ENCODE data around the gene AMER1. TPM values are rescaled to one million over a fixed set of nuclear protein-coding genes. Genes with fewer than 3 reads are reported as not detected.

Gene AMER1
- total RNA-seq, 2 experiments from 2014 or later = 3.4 TPM

DNA sequence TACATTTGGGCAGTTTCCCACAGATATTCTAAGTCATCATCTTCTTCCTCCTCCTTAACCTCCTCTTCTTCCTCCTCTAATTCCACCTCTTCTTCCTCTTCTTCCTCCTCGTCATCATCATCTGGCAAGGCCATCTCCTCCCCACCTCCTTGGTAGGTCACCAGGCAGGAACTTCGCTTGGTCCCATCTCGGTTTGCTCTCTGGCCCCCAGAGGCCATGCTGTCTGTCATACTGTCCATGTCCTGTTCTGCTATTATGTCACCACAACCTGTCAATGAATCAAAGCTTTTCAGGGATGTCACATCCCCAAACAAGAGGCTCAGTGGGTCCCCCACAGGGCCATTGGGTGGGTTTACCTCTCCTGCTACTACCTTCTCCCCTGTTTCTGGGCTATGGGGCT is 13.5 kb downstream of the AMER1 start:
- no peak overlapping the region for H3K27ac Mint-ChIP-seq
- intact Hi-C loops (cut with micrococcal nuclease) = no loop called here
- TF ChIP-seq, protein P1, sequence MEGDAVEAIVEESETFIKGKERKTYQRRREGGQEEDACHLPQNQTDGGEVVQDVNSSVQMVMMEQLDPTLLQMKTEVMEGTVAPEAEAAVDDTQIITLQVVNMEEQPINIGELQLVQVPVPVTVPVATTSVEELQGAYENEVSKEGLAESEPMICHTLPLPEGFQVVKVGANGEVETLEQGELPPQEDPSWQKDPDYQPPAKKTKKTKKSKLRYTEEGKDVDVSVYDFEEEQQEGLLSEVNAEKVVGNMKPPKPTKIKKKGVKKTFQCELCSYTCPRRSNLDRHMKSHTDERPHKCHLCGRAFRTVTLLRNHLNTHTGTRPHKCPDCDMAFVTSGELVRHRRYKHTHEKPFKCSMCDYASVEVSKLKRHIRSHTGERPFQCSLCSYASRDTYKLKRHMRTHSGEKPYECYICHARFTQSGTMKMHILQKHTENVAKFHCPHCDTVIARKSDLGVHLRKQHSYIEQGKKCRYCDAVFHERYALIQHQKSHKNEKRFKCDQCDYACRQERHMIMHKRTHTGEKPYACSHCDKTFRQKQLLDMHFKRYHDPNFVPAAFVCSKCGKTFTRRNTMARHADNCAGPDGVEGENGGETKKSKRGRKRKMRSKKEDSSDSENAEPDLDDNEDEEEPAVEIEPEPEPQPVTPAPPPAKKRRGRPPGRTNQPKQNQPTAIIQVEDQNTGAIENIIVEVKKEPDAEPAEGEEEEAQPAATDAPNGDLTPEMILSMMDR (IDR thresholded peaks at IDR 0.05) = no peak
- H3K4me3 Mint-ChIP-seq = no peak overlapping the region
- ATAC-seq (no peak), DNase-seq (no peak)
- H3K36me3 Mint-ChIP-seq (ENCODE audit: low read depth) = peaks cover 11% of the 10 kb centered on the region
- no peaks in the 10 kb centered on the region for H3K27me3 Mint-ChIP-seq
- no peaks in the 10 kb centered on the region for H3K9me3 Mint-ChIP-seq
- ChIA-PET POLR2A (no interaction called here), CTCF (no interaction called here)
- no peaks in the 10 kb centered on the region for H3K4me1 Mint-ChIP-seq (ENCODE audit: low read depth)

DNA sequence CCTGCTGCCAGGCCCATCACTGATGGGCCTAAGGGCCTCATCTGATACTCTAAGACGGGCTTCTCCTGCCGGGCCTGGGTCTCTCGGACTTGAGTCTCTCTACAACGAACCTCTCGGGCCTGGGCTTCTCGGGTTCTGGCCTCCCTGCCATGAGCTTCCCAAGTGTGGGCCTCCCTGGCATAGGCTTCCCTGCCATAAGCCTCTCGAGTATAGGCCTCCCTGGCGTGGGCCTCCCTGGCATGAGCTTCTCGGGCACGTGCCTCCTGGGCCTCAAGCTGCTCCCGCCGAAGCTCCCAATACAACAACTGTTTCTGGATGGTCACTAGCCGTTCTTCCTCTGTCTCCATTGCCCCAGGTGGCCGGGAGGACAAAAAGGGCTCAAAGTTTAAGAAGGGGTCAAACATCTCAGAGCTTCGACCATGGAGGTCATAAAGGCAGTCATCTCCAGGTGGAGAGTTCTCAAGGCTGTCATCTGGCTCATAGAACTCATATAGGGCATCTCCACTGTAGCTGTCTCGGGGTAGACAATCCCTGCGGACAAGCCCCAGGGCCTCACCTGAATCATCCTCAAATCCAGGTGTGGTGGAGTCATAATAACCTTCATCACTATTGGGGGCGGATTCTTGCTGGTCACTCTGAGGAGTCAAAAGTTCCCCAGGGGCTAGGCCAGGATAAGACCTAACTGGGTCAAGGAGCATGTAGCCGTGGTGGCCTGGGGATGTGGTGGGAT is 14.1 kb downstream of the AMER1 start:
- H3K36me3 Mint-ChIP-seq (ENCODE audit: low read depth) = peaks cover 11% of the 10 kb centered on the region
- ChIA-PET CTCF (no interaction called here), POLR2A (interaction anchor here (1.8 kb wide), 1 partner anchor 14 kb away, joined by 7 read pairs; the partner anchor contains the start of gene AMER1)
- intact Hi-C loops (cut with micrococcal nuclease) = no loop called here
- DNase-seq (no peak), ATAC-seq (no peak)
- H3K27me3 Mint-ChIP-seq = no peaks in the 10 kb centered on the region
- no peak overlapping the region for H3K27ac Mint-ChIP-seq
- no peaks in the 10 kb centered on the region for H3K9me3 Mint-ChIP-seq
- H3K4me1 Mint-ChIP-seq (ENCODE audit: low read depth) = no peaks in the 10 kb centered on the region
- TF ChIP-seq, protein P1 (IDR thresholded peaks at IDR 0.05) = no peak
- no peak overlapping the region for H3K4me3 Mint-ChIP-seq

DNA sequence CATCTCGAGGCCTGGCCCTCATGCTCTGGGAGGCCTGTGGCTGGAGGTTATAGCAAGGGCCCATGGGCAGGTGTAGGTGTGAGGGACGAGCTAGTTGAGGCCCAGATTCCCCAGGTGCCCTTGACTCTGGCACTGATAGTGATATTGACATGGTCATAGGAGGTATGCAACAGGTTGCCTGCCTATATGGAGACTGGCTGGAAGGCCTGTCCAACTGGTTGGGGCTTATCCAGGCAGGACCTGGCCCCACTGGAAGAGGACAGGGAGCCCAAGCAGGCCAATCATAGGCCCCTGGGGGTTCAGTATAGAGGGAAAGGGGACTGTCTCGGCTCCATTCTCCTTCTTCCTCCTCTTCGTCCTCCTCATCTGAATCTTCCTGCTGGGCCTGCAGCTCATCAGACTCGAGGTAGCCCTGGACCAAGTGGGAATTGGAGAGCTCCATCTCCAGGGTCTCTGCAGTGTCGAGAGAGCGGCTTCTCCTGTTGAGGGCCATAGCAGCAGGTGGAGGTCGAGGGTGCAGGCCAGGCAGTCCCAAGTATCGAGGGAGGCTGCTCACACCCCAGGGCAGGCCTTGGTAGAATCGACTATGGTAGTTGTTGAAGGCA is 15.3 kb downstream of the AMER1 start:
- H3K36me3 Mint-ChIP-seq (ENCODE audit: low read depth) = peaks cover 11% of the 10 kb centered on the region
- no peak for ATAC-seq
- TF ChIP-seq, protein P1 (IDR thresholded peaks at IDR 0.05) = no peak
- H3K27ac Mint-ChIP-seq = no peak overlapping the region
- CTCF ChIA-PET = no interaction called here
- no peak overlapping the region for H3K4me3 Mint-ChIP-seq
- intact Hi-C loops (cut with micrococcal nuclease) = no loop called here
- H3K4me1 Mint-ChIP-seq (ENCODE audit: low read depth) = no peaks in the 10 kb centered on the region
- no peaks in the 10 kb centered on the region for H3K9me3 Mint-ChIP-seq
- H3K27me3 Mint-ChIP-seq = no peaks in the 10 kb centered on the region
- POLR2A ChIA-PET = interaction anchor here (1.8 kb wide), 1 partner anchor 15 kb away, joined by 7 read pairs; the partner anchor contains the start of gene AMER1
- no peak for DNase-seq

DNA sequence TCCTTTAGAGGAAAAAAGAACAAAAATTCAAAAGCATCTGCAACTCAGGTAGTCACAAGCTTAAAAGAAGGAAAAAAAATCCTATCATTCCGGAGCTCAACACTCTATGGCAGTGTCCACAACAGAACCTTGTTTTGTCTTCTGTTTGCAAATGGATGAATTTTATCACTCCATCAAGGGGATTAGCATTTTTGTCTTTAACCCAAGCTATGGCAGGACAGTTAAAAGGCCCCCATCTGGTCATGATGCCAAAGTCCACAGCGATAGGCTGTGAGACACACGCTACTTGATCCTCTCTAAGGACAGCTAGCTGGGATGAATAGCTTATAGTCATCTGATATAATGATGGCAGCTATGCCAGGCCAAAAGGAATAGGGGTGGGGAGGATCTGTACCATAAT is 16.6 kb downstream of the AMER1 start:
- Mint-ChIP-seq H3K9me3 (no peaks in the 10 kb centered on the region), H3K4me3 (no peak overlapping the region), H3K4me1 (ENCODE audit: low read depth) (no peaks in the 10 kb centered on the region), H3K27ac (no peak overlapping the region), H3K36me3 (ENCODE audit: low read depth) (peaks cover 11% of the 10 kb centered on the region), H3K27me3 (no peaks in the 10 kb centered on the region)
- TF ChIP-seq, protein P1 (IDR thresholded peaks at IDR 0.05) = no peak
- no peak for DNase-seq
- ATAC-seq = no peak
- intact Hi-C loops (cut with micrococcal nuclease) = no loop called here
- ChIA-PET CTCF (no interaction called here), POLR2A (interaction anchor here (2.0 kb wide), 1 partner anchor 16 kb away, joined by 5 read pairs; the partner anchor contains the start of gene AMER1)

DNA sequence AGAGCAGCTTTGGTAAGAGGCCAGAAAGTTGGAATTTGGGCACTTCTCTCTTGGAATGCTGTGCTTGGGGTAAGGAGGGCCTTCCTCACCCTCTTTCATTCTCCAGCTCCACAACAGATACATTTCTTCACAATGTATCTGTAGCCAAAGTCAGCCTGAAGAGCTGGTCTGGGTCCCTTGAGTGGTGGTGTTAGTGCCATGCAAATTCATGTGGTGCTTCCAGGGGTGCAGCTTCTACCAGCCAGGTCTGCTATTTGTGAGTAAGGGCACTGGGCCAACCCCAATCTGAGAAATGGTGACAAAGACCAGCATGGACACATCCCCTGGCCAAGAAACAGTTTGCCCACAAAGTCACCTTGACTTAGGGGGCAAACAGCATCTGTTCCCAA is 17.8 kb downstream of the AMER1 start:
- Mint-ChIP-seq H3K36me3 (ENCODE audit: low read depth) (peaks cover 8% of the 10 kb centered on the region), H3K27me3 (no peaks in the 10 kb centered on the region), H3K9me3 (no peaks in the 10 kb centered on the region), H3K4me3 (no peak overlapping the region), H3K27ac (no peak overlapping the region), H3K4me1 (ENCODE audit: low read depth) (no peaks in the 10 kb centered on the region)
- DNase-seq (no peak), ATAC-seq (no peak)
- intact Hi-C loops (cut with micrococcal nuclease) = no loop called here
- ChIA-PET POLR2A (interaction anchor here (2.0 kb wide), 1 partner anchor 18 kb away, joined by 5 read pairs; the partner anchor contains the start of gene AMER1), CTCF (no interaction called here)
- TF ChIP-seq, protein P1 (IDR thresholded peaks at IDR 0.05) = no peak

Measured in activated CD8-positive, alpha-beta T cell treated with anti-CD3 and anti-CD28 coated beads for 36 hours (primary cell).